HL-60 (cell line): Measurements from ENCODE around the gene SOCS6.

Source experiments
- GABPA ChIP-seq: IDR thresholded peaks from 2 replicates; pipeline ENCODE4 v1.6.1; 2012; ENCODE audit warnings: low read depth
- POLR2AphosphoS5 ChIP-seq: IDR thresholded peaks from 2 replicates; pipeline ENCODE4 v1.6.1; 2012; ENCODE audit warnings: low read depth
- SPI1 ChIP-seq: IDR thresholded peaks from 2 replicates; pipeline ENCODE4 v1.6.1; 2012; ENCODE audit warnings: low read depth, mild to moderate bottlenecking, borderline replicate concordance
- TF ChIP-seq, protein P1 (sequence below): IDR thresholded peaks from one replicate; pipeline ENCODE4 v1.5.1; 2011; ENCODE audit warnings: low read length, control low read depth, inconsistent platforms; ENCODE audit not compliant: insufficient read depth
- TF ChIP-seq, protein P2 (sequence below): IDR thresholded peaks from 2 replicates; pipeline ENCODE4 v1.6.1; 2012; ENCODE audit warnings: low read depth; ENCODE audit not compliant: insufficient replicate concordance

DNA sequence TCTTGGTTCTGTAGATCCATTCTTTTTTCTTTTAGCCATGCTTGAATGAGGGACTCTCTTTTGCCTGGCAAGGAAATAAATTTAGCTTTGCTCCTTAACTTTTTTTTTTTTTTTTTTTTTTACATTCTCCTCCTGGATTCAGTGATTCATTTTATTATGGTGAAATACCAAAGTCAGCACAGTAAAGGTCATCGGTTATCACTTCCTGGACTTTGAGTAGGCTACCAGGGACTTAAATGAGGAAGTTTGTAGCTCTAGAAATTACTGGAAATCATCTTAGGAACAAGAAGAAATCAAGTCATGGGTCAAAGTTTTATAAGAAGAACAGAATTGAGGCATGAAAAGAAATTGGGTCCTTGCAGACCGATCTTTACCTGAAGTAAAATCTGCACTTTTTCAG is 75.0 kb downstream of the SOCS6 start:
- TF ChIP-seq, protein P1, sequence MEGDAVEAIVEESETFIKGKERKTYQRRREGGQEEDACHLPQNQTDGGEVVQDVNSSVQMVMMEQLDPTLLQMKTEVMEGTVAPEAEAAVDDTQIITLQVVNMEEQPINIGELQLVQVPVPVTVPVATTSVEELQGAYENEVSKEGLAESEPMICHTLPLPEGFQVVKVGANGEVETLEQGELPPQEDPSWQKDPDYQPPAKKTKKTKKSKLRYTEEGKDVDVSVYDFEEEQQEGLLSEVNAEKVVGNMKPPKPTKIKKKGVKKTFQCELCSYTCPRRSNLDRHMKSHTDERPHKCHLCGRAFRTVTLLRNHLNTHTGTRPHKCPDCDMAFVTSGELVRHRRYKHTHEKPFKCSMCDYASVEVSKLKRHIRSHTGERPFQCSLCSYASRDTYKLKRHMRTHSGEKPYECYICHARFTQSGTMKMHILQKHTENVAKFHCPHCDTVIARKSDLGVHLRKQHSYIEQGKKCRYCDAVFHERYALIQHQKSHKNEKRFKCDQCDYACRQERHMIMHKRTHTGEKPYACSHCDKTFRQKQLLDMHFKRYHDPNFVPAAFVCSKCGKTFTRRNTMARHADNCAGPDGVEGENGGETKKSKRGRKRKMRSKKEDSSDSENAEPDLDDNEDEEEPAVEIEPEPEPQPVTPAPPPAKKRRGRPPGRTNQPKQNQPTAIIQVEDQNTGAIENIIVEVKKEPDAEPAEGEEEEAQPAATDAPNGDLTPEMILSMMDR, result no peak
- TF ChIP-seq POLR2AphosphoS5, result no peak
- TF ChIP-seq, protein P2, sequence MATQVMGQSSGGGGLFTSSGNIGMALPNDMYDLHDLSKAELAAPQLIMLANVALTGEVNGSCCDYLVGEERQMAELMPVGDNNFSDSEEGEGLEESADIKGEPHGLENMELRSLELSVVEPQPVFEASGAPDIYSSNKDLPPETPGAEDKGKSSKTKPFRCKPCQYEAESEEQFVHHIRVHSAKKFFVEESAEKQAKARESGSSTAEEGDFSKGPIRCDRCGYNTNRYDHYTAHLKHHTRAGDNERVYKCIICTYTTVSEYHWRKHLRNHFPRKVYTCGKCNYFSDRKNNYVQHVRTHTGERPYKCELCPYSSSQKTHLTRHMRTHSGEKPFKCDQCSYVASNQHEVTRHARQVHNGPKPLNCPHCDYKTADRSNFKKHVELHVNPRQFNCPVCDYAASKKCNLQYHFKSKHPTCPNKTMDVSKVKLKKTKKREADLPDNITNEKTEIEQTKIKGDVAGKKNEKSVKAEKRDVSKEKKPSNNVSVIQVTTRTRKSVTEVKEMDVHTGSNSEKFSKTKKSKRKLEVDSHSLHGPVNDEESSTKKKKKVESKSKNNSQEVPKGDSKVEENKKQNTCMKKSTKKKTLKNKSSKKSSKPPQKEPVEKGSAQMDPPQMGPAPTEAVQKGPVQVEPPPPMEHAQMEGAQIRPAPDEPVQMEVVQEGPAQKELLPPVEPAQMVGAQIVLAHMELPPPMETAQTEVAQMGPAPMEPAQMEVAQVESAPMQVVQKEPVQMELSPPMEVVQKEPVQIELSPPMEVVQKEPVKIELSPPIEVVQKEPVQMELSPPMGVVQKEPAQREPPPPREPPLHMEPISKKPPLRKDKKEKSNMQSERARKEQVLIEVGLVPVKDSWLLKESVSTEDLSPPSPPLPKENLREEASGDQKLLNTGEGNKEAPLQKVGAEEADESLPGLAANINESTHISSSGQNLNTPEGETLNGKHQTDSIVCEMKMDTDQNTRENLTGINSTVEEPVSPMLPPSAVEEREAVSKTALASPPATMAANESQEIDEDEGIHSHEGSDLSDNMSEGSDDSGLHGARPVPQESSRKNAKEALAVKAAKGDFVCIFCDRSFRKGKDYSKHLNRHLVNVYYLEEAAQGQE, result no peak
- TF ChIP-seq SPI1, result no peak
- TF ChIP-seq GABPA, result no peak
